ENCODE results near the gene ZBTB4. TPM values are rescaled to one million over a fixed set of nuclear protein-coding genes. Genes with fewer than 3 reads are reported as not detected.

The ZBTB4 gene
- total and polyA plus RNA-seq, 9 of the 15 experiments (the other 6 are each of a cell fraction or from before 2014, with no cell fraction given): 0.92 to 6.9 (median 3.3) TPM

- TF ChIP-seq SMARCB1 (IDR thresholded peaks at IDR 0.05; ENCODE audit: insufficient read length, low read depth) (no peak), RFX1 (IDR thresholded peaks at IDR 0.05) (no peak), ZNF780A (CRISPR knock-in tag; IDR thresholded peaks at IDR 0.05) (no peak)
Measured at GRCh38 chr17:7501729-7502128, 22.3 kb upstream of the ZBTB4 start (continued).

GRCh38 chr17:7499161-7499560 lies 19.7 kb upstream of the ZBTB4 start:
- ChIA-PET CTCF (ENCODE audit: low intra/inter-chr PET ratio) (no interaction called here), POLR2A (interaction anchor here (3.6 kb wide), 1 partner anchor 14 kb away, joined by 25 read pairs; the partner anchor contains the start of gene POLR2A)

More at GRCh38 chr17:7499161-7499560, 19.7 kb upstream of the ZBTB4 start:
- no TSS peak for BruUV-seq (replicated peaks)
- Histone ChIP-seq H3K9me1 (ENCODE audit: control insufficient read depth, insufficient read depth, low read length) (no peaks in the 10 kb centered on the region), H3K4me1 (replicated peaks in 1 of 2; ENCODE audit: control insufficient read depth in 2 of 2, insufficient read depth in 2 of 2, low read length in 2 of 2) (no peaks in the 10 kb centered on the region), H3K79me2 (ENCODE audit: control insufficient read depth, insufficient read depth, low read length) (peaks cover 13% of the 10 kb centered on the region), H3K9me3 (replicated peaks; ENCODE audit: control insufficient read depth, insufficient read depth, low read depth, low read length) (no peaks in the 10 kb centered on the region), H3K4me3 (no peak overlapping the region), H2AFZ (ENCODE audit: low read depth, low read length) (no peak overlapping the region), H3K27me3 (ENCODE audit: control insufficient read depth in 2 of 2, insufficient read depth in 2 of 2, low read length in 2 of 2) (no peaks in the 10 kb centered on the region), H3K27ac (ENCODE audit: extremely low read depth, low read depth, low read length) (no peak overlapping the region), H3K4me2 (ENCODE audit: insufficient read depth, low read length) (no peak overlapping the region), H4K20me1 (replicated peaks; ENCODE audit: control insufficient read depth, insufficient read depth, low read length) (0 out of 2 replicates have a peak, but pooled peaks cover 5% of the 10 kb centered on the region), H3K36me3 (ENCODE audit: control insufficient read depth, insufficient read depth, low read length) (peaks cover 89% of the 10 kb centered on the region), H3K9ac (ENCODE audit: insufficient read depth in 1 of 2, low read depth in 2 of 2, low read length in 2 of 2) (no peak overlapping the region)
- DNase-seq (ENCODE audit: extremely low read depth in 1 of 4, low spot score in 3 of 4) (no peak), ATAC-seq (no peak), FAIRE-seq (no peak)
- in situ Hi-C loops (cut with MboI) (no loop called here), intact Hi-C loops (cut with micrococcal nuclease) (no loop called here)
- no peak for TF ChIP-seq MTA1 (IDR thresholded peaks at IDR 0.05; ENCODE audit: borderline replicate concordance)
- TF ChIP-seq ZBTB34 (CRISPR knock-in tag; IDR thresholded peaks at IDR 0.05): no peak
- TF ChIP-seq HOMEZ (CRISPR knock-in tag; IDR thresholded peaks at IDR 0.05): no peak
- TF ChIP-seq ZNF512 (tag; IDR thresholded peaks at IDR 0.05): no peak
- no peak for TF ChIP-seq ASH1L (IDR thresholded peaks at IDR 0.05; ENCODE audit: borderline replicate concordance, low read depth, partially characterized antibody)
- no peak for TF ChIP-seq ELF4 (CRISPR knock-in tag; IDR thresholded peaks at IDR 0.05)
- WGBS (ENCODE audit: insufficient coverage, low coverage, missing lambda C conversion rate): 90% methylated on average over 10 of the region's 11 CpGs
